Hematopoietic multipotent progenitor cell treated with erythropoietin and hydrocortisone succinate and interleukin-3 and kit ligand, for 17 days (in vitro differentiated cells): Measurements from ENCODE around the gene LINGO1.

Experiments
- DNase-seq: peaks from one replicate; pipeline ENCODE4 v3.0.0-alpha.2; 2015; ENCODE audit warnings: low spot score

The LINGO1 gene

GRCh38 chr15:77657634-77658238, 25.0 kb upstream of the LINGO1 start:
- DNase-seq: no peak

GRCh38 chr15:77656294-77656693, 23.6 kb upstream of the LINGO1 start:
- DNase-seq: no peak

GRCh38 chr15:77654975-77655374, 22.3 kb upstream of the LINGO1 start:
- no peak for DNase-seq

GRCh38 chr15:77653832-77654480, 21.2 kb upstream of the LINGO1 start:
- DNase-seq: no peak

- DNase-seq: no peak
These were observed 17.6 kb upstream of the LINGO1 start for GRCh38 chr15:77650265-77650664.

- DNase-seq: no peak
These were observed 16.9 kb upstream of the LINGO1 start for GRCh38 chr15:77649610-77650009.

GRCh38 chr15:77649017-77649416, 16.3 kb upstream of the LINGO1 start:
- DNase-seq: no peak

GRCh38 chr15:77647961-77648360, 15.2 kb upstream of the LINGO1 start:
- DNase-seq: no peak

GRCh38 chr15:77646104-77646694, 13.5 kb upstream of the LINGO1 start:
- no peak for DNase-seq

- no peak for DNase-seq
These were observed 12.9 kb upstream of the LINGO1 start for GRCh38 chr15:77645602-77646001.

GRCh38 chr15:77644543-77645247, 12.0 kb upstream of the LINGO1 start:
- no peak for DNase-seq

- no peak for DNase-seq
These were observed 11.1 kb upstream of the LINGO1 start for GRCh38 chr15:77643764-77644163.

- DNase-seq: no peak
These were observed 10.2 kb upstream of the LINGO1 start for GRCh38 chr15:77642793-77643430.

- no peak for DNase-seq
These were observed 9.3 kb upstream of the LINGO1 start for GRCh38 chr15:77641999-77642398.

- DNase-seq: no peak
These were observed 7.9 kb upstream of the LINGO1 start for GRCh38 chr15:77640615-77641014.

- DNase-seq: no peak
These were observed 6.7 kb upstream of the LINGO1 start for GRCh38 chr15:77639431-77639830.

- DNase-seq: no peak
These were observed 5.4 kb upstream of the LINGO1 start for GRCh38 chr15:77637851-77638692.

GRCh38 chr15:77636209-77636608, 3.5 kb upstream of the LINGO1 start:
- DNase-seq: no peak

GRCh38 chr15:77634266-77634962, 1.7 kb upstream of the LINGO1 start:
- DNase-seq: peak; percentile 33

- DNase-seq: no peak
These were observed 1.2 kb upstream of the LINGO1 start for GRCh38 chr15:77633913-77634265.
